T-helper 2 cell (primary cell): ENCODE measurements around the gene TMBIM1.

Source experiments
- DNase-seq, 5 experiments: peaks; one replicate each; pipeline versions ENCODE4 v3.0.0 to v3.0.0-alpha.2; 2012 to 2022
- total RNA-seq, 2 donors: gene quantifications; one replicate each; lab custom pipeline; 2026; lab: John Stamatoyannopoulos, UW

Gene TMBIM1
- 95.7 to 108 reads per million in 2 donors for total RNA-seq

DNA sequence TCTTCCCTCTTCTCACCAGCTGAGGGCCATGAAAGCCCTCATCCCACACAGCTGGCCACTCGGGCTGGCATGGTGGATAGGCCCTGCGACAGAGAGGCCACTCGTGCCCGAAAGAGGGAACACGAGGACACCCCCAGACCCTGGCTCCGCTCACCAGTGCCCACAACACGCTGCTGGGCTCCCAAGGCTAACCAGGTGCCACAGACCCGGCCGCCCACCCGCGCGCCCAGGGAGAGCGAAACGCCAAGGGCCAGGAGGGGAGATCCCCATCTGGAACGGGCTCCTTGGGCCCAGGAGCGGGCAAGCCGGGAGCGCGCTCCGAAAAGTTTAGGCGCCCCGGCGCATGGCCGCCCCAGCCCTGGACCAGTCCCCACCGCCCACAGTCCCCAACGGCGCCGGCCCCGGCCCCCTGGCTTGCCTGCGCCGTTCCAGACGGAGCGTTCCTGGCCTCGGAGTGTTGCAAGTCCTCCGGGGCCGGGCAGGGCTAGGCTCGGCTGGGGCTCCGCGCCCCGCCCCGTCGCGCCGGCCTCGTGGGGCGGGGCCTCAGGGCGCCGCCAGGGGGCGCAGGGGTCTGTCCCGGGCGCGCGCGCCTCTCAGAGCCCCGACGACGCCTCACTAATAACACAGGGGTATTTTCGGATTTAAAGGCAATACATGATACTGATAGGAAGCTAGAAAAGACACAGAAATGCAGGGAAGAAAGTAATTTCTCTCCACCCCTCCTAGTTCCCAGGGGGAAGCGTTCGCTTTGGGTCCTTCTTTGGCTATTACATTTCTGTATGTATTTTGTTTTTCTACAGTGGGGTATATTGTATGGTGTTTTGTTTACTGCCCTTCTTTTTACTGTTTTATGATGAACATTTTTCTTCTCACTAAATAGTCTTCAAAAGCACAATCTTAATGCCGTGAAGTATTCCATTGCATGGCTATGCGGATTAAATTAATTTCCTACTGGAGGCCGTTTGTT lies at the start of gene TMBIM1:
Gene TMBIM1 (minus strand): TSS at position 456 of the 967 bp plus-strand sequence. CDS start 10,362 bp downstream, outside the sequence.
- peak; percentile 63 to 82 (median 72) for DNase-seq

DNA sequence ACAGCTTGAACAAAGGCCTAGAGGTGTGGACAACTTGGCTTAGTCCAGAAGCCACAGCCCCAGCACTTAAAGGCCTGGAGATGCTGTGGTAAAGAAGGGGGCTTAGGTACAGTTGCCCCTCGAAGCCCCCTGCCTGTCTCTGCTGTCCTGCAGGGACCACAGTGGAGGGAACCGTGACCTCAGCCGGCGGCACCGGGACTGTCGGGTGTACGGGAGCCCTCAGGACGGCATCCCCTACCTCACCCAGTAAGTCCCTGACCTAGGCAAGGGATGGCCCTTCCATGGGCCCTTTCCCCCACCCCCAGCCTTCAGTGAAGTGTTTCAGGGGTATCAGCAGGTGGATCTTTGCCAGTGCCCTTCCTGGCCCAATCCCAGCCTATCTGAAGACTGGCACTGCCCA lies 49.1 kb upstream of the TMBIM1 start:
- no peak for DNase-seq

DNA sequence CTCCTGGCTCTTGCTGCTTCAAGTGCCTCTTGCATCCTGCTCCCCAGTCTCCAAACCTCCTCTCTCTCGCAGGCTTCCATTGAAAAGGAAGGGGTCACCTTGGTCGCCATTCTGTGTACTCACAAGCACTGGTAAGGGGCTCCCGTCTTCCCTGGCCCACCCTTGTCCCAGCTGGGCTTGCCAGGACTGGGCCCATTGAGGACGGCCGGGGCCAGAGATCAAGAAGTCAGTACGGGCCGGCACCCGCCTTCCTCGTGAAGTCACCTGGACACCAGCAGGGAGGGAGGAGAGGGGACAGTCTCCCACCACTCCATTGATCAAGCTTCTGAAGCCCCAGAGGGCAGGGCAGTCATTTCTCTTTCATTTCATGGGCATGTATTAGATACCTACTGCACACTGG lies 48.4 kb upstream of the TMBIM1 start:
- no peak for DNase-seq

- DNase-seq: no peak
Measured at GRCh38 chr2:218334531-218334930, 42.2 kb upstream of the TMBIM1 start.

- no peak for DNase-seq
Measured at GRCh38 chr2:218332920-218333645, 40.8 kb upstream of the TMBIM1 start.

- DNase-seq: no peak
Measured at GRCh38 chr2:218332288-218332687, 40.0 kb upstream of the TMBIM1 start.

DNA sequence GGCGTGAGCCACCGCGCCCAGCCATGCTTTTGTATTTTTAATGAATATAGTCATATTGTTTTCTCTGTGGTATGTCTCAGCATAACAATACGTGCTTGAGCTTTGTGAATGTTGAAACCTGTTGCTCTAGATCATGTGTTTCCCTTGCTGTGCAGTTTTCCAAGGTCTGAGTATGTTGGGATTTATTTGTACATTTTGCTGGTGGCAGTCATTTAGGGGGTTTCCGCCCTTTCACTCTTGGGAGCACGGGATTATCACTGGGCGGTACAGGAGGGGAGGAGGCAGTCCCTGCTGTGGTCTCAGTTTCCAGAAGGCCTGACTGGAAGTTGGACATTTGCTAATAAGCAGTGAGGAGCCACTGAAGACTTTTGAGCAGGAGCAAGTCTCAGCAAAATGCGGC lies 39.4 kb upstream of the TMBIM1 start:
- DNase-seq: no peak

DNA sequence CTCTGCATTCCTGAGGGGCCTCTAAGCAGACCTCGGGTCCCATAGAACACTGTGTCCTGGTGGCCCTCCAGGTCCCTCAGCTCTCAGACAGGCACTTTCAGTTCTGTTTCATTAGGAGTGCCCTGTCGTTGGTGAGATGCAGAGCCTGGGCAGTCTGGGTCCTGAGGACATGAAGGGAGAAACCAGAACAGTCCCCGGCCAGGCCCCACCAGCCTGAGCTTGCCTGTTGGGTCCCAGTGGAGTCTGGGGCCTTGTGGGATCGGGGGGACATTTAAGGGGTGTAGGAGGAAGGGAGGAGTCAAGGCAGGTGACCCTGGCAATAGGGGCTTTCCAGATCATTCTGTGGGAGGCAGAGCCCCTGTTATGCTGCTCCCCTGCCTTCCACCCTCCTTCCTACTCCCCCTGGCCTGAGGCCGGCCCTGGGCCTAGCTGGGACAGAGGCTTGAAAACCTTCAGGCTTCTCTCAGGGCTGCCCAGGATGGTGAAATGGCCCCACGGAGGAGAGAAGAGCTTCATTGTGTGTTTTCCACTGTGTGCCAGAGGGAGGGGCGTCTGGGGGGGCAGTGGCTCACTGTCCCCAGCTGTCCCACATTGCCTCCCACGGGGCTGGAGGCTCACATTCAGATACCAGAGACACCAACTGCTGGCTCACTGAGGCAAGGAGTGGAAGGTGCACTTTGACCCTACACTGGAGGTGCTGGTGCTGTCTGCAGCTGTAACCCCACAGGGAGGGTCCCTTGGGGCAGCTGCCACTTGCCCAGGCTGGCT lies 37.7 kb upstream of the TMBIM1 start:
- no peak for DNase-seq

DNA sequence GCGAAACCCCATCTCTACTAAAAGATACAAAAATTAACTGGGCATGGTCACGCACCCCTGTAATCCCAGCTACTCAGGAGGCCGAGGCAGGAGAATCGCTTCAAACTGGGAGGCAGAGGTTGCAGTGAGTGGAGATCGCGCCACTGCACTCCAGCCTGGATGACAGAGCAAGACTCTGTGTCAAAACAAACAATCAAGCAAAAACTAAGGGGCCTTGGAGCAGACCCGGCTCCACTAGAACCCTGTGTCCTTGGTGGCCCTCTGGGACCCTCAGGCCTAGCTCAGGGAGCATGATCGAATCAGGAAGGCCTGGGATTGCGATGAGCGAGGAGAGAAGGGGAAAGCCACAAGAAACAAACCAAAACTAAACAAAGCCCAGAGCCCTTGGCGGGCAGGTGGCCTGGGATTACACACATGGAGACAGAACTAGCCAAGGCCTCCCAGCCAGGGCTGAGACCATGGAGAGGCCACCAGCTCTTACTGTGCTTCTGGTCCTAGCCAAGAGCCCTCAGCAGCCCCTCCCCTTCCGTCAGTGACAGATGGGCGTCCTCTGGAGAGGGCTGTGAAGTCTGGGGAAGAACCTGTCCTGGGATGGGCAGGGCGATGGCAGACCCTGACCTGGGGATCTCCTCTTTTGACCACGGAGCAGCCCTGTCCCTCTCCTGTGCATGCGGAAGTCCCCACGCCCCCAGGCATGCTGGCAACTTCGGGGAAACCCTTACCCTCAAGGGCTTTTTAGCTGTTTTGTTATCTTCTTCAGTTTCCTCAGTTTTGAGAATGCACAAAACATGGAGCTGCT lies 36.9 kb upstream of the TMBIM1 start:
- DNase-seq: no peak

GRCh38 chr2:218328294-218328693 lies 36.0 kb upstream of the TMBIM1 start:
- no peak for DNase-seq

GRCh38 chr2:218327451-218328210 lies 35.3 kb upstream of the TMBIM1 start:
- DNase-seq: no peak

- no peak for DNase-seq
Measured at GRCh38 chr2:218326315-218326714, 34.0 kb upstream of the TMBIM1 start.

DNA sequence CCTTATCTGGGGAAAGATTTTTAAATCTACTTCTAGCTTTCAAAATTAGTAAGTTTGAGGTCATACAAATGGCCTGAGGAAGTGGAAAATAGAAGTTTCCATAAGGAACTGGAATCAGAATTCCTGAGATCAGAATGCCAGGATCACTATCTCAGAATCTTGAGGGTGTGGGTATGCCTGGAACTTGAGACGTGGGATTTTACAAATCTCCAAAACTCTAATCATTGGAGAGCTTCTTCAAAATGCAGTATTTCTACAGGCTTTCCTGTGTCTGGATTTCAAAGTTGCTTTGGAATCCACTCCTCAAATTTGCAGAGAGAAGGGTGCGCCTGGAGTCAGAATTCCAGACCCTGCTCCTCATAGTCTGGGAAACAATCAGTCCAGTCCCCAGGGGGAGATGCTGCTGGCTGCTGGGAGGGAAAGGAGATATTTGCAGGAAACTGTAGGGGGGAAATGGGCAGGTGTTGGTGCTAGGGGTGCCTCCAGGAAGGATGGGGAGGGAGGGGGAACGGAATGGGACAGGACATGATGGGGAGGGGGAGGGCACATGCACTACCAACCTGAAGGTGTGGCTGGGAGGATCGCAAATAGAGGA lies 33.4 kb upstream of the TMBIM1 start:
- DNase-seq: no peak

DNA sequence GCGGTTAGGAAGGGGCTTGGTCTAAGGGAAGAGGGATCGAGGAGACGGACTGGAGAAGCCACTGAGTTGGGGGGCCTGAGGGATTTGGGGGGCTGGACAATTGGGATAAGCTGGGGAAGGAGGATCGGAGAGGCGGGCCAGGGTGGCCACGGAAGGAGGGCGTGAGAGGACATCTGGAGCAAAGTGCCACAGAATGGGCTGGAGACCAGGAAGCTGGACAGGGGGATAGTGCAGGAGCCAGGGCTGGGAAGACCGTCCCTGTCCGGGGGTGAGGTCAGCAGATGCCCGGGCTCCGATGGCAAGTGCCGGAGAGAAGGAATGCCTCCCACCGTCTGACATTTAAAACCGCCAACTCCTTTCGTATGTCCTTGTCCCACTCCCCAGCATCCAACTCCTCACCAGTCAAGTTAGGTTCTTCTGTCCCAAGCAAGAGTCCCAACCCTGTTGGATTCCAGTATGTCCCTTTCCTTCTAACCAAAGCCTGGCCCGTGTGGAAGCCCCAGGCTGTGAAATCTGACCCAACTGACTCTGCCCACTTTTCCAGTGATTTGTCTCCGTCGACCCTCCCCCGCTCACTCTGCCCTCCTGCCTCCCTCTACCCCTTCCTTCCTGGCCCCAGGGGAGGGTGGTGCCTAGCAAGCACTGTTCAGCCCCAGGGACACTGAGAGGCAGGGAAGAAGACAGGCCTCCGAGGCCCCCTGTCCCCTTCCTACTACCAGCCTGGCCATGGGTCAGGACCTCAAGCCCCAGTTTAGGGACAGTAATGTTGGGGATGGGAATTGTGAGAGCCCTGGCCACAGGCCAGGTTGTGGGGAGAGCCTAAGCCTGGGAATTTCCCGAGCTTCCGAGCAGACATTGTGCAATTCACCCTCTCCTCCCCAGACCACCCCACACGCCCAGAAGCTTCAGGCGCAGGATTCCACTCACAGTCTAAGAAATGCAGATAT lies 31.5 kb upstream of the TMBIM1 start:
- no peak for DNase-seq

DNA sequence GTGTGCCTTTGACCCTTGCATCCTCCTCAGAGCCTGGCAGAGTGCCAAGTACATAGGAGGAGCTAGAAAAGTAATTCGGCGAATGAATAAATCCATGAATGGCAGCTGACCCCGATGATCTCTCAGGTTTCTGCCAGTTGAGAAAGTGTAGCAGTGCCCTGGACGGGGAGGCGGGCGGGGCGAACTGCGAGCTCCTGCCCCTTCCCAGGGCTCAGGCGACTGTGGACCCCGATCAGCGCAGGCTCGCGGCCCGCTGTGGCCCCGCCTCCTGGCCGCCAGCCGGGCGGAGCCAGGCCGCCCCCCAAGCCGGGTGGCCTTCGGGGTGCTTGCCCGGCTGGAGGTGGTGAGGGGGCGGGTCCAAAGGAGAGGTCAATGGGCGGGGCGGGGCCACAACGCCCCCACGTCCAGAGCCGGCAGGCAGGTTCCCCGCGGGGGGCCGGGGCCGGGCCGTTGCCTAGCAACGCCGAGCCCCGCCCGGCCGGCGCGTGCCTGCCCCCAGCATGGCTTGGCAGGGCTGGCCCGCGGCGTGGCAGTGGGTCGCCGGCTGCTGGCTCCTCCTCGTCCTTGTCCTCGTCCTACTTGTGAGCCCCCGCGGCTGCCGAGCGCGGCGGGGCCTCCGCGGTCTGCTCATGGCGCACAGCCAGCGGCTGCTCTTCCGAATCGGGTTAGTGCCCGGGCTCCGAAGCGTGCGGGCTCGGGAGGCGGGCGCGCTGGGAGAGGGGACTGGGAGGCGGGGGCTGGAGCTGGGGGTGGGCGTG lies 30.6 kb upstream of the TMBIM1 start:
- DNase-seq: peak; percentile 10 to 33 (median 25)

DNA sequence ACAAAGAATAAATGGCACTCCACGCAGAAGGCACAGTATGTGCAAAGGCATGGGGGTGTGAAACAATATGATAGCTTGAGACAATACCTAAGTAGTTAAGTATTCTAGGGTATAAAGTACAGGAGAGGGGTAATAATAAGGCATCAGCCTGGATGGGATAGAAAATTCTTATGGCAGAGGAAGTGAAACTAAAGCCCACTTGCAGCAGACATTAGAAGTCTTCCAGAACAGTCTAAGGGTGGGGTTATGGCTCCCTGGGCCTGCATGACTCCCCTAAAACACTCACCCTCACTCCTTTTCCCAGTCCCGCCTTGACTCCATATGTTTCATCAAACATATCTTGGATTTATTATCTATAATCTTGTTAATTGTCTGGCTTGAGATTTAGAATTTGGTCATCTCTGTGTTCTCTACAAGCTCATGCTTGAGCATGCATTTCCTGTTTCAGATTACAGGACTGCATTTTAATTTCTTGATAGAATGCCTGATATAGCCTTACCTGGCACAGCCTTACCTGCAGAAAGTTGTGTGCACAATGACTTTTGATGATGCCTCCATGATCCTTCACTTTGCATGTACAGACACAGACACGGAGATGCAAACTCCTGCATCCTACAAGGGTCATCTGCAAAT lies 28.5 kb upstream of the TMBIM1 start:
- no peak for DNase-seq

DNA sequence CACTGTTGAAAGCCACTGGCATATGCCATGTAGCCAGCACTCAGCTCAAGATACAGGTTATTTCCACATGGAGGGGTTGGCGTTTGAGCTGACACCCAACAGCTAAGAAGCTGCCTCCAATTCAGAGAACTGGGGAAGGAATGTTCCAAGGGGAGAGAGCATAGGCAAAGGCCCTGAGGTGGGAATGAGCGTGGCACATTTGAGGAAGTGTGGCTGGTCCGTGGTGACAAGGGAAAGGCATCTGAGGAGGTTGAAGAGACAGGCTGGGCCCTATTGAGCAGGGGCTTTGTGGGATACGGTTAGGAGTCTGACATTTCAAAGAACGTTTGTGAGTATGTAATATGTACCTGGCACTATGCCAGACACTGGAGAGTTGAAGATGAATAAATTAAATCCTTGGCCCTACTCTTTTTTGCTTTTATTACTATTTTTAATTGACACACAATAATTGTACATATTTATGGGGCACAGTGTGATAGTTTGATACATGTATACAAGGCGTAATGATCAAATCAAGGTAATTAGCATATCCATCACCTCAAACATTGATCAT lies 27.6 kb upstream of the TMBIM1 start:
- DNase-seq: no peak

DNA sequence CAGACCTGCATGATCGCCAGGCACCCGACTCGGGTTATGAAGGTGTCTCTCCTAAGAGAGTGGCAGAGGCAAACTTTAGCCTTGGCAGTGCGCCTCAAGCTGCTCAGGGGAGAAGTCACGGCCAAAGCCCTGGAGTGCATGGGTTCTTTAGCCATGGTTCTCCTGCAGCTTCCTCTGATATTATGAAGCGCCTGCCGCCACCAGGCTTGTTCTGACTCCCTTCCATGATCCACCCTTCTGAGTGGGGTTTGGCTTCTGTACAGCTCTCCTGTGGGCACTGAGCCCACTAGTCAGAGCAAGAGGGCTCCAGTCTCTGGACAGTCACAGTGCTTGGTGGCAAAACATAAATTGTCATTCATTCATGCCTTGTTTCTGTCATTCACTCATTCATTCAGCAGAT lies 25.9 kb upstream of the TMBIM1 start:
- DNase-seq: no peak
